HepG2 (cell line): ENCODE data around the gene FCHSD1. TPM values are rescaled to one million over a fixed set of nuclear protein-coding genes. Genes with fewer than 3 reads are reported as not detected.

Experiments used
- ARNT2 ChIP-seq: sonication (generic); formaldehyde crosslinking; IDR thresholded peaks from 2 replicates; pipeline ENCODE4 v1.8.0; 2022; ENCODE audit warnings: mild to moderate bottlenecking, low read depth, missing genetic modification reagents, moderate library complexity
- FLYWCH1 ChIP-seq: sonication (generic); formaldehyde crosslinking; IDR thresholded peaks from 2 replicates; pipeline ENCODE4 v1.8.1; 2023; ENCODE audit warnings: mild to moderate bottlenecking, missing genetic modification reagents
- HNRNPH1 ChIP-seq: fragments of 200-400 bp; formaldehyde crosslinking; optimal IDR thresholded peaks from 2 replicates; pipeline ENCODE3; 2017; ENCODE audit warnings: mild to moderate bottlenecking, low read depth, low read length
- HOXD1 ChIP-seq: sonication (generic); formaldehyde crosslinking; IDR thresholded peaks from 2 replicates; pipeline ENCODE4 v1.5.0; 2020; ENCODE audit warnings: missing genetic modification reagents
- JDP2 ChIP-seq: sonication (generic); formaldehyde crosslinking; IDR thresholded peaks from 2 replicates; pipeline ENCODE4 v1.8.1; 2022; ENCODE audit warnings: missing genetic modification reagents, borderline replicate concordance
- NFAT5 ChIP-seq: sonication (generic); formaldehyde crosslinking; IDR thresholded peaks from 2 replicates; pipeline ENCODE4 v1.4.0; 2020; ENCODE audit warnings: missing genetic modification reagents
- NFE2 ChIP-seq: sonication (generic); formaldehyde crosslinking; IDR thresholded peaks from 2 replicates; pipeline ENCODE4 v1.4.0; 2020; ENCODE audit warnings: missing genetic modification reagents
- PHF21A ChIP-seq: sonication (generic); formaldehyde crosslinking; IDR thresholded peaks from 2 replicates; pipeline ENCODE4 v1.5.0; 2020; ENCODE audit warnings: mild to moderate bottlenecking, missing genetic modification reagents
- RARG ChIP-seq: sonication (generic); formaldehyde crosslinking; IDR thresholded peaks from 2 replicates; pipeline ENCODE4 v1.4.0; 2020; ENCODE audit warnings: low read depth, mild to moderate bottlenecking, missing genetic modification reagents
- SP1 ChIP-seq, 2 experiments: fragments of 450-650 bp in 1 of 2; sonication (generic) in 1 of 2; formaldehyde crosslinking in 1 of 2; IDR thresholded peaks; 2 replicates each; pipeline versions ENCODE4 v1.4.0 to v1.6.1; 2016 to 2020; ENCODE audit warnings: missing genetic modification reagents in 1 of 2
- SP5 ChIP-seq: IDR thresholded peaks from 2 replicates; pipeline ENCODE4 v1.6.1; 2016; ENCODE audit warnings: low read depth, borderline replicate concordance
- TBP ChIP-seq: sonication (generic); formaldehyde crosslinking; IDR thresholded peaks from 2 replicates; pipeline ENCODE4 v1.5.0; 2020; ENCODE audit warnings: missing genetic modification reagents
- THAP7 ChIP-seq: sonication (generic); formaldehyde crosslinking; IDR thresholded peaks from 2 replicates; pipeline ENCODE4 v1.8.1; 2023; ENCODE audit warnings: mild to moderate bottlenecking, missing genetic modification reagents
- TOPORS ChIP-seq: sonication (generic); formaldehyde crosslinking; IDR thresholded peaks from 2 replicates; pipeline ENCODE4 v1.8.0; 2023; ENCODE audit warnings: mild to moderate bottlenecking, missing genetic modification reagents
- YY1 ChIP-seq: IDR thresholded peaks from 2 replicates; pipeline ENCODE4 v1.6.1; 2011; ENCODE audit warnings: low read length, low read depth, moderate library complexity, mild to moderate bottlenecking; ENCODE audit not compliant: insufficient read depth, insufficient replicate concordance
- ZBTB8A ChIP-seq: sonication (generic); formaldehyde crosslinking; IDR thresholded peaks from 2 replicates; pipeline ENCODE4 v1.4.0; 2020; ENCODE audit warnings: mild to moderate bottlenecking, low read depth, missing genetic modification reagents, borderline replicate concordance
- ZNF530 ChIP-seq: sonication (generic); formaldehyde crosslinking; IDR thresholded peaks from 2 replicates; pipeline ENCODE4 v1.5.0; 2020; ENCODE audit warnings: low read depth, mild to moderate bottlenecking, missing genetic modification reagents
- ZNF558 ChIP-seq: sonication (generic); formaldehyde crosslinking; IDR thresholded peaks from 2 replicates; pipeline ENCODE4 v1.9.0; 2022; ENCODE audit warnings: mild to moderate bottlenecking, missing genetic modification reagents, borderline replicate concordance
- ZNF7 ChIP-seq: IDR thresholded peaks from 2 replicates; pipeline ENCODE4 v1.6.1; 2016; ENCODE audit warnings: missing biosample characterization, missing genetic modification reagents
- ZNF891 ChIP-seq: sonication (generic); formaldehyde crosslinking; IDR thresholded peaks from 2 replicates; pipeline ENCODE4 v1.5.0; 2020; ENCODE audit warnings: mild to moderate bottlenecking, missing genetic modification reagents
- polyA plus RNA-seq, 8 experiments: library from polyadenylated mRNA; depleted of rRNA in 3 of 8; stranded (reverse) in 7 of 8; unstranded in 1 of 8; fragments of >200 nt; fragmentation: Illumina TruSeq in 4 of 8; extraction: Trizol in 4 of 8; gene quantifications; 2 replicates each; pipeline versions ENCODE4 v1.2.1 to v1.2.3, GENCODE V29; 2011 to 2016; ENCODE audit warnings: low read depth in 4 of 8, missing spikeins in 1 of 8, mixed read lengths in 1 of 8; ENCODE audit not compliant: insufficient read depth in 1 of 8
- total RNA-seq, 5 experiments: library from RNA; depleted of rRNA; stranded (reverse); fragments of >200 nt; fragmentation: Illumina TruSeq; extraction: Trizol; gene quantifications; 2 replicates each; pipeline ENCODE4 v1.2.3, GENCODE V29; 2016; ENCODE audit warnings: low read depth in 1 of 5
- TF ChIP-seq, protein P1 (sequence below): sonication (generic); formaldehyde crosslinking; conservative IDR thresholded peaks from 2 replicates; pipeline ENCODE4 v1.8.1; 2023; ENCODE audit warnings: missing genetic modification reagents
- TF ChIP-seq, protein P2 (sequence below): sonication (generic); formaldehyde crosslinking; IDR thresholded peaks from 2 replicates; pipeline ENCODE4 v1.8.0; 2022; ENCODE audit warnings: mild to moderate bottlenecking, missing genetic modification reagents, moderate library complexity

Gene FCHSD1
- total and polyA plus RNA-seq, 2 of the 13 experiments (the other 11 are each of a cell fraction or from before 2014, with no cell fraction given), result 5.5 to 15.4 TPM

DNA sequence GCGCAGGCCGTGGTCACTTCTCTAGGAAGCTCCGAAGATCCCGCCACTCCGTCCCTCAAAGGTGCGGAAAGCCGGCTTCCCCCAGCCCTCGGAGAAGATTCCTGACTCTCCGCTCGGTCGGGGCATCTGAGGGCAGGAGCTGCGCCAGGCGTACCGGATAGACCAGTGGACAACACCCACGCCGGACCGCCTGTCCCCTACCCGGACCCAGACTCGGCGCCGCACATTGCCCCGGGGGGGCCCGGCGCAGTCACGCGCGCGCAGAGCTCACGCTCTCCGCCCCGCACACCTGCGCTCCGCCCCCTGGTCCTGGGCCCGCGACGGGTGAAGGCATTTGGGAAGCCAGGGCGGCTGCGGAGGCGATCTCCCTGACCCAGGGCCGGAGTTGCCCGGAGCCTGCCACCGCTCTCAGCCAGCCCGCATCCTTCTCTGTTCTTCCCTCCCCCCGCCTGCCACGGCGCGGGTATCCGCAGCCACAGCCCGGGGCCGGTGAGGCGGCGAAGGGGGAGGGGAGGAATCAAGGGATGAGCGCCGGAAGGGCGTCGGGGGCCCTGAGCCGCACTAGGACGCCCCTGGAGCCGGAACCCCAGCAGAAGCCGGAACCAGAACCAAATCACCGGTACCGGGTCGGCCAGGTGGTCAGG, 14.0 kb downstream of the FCHSD1 start (continued):
- peak; percentile 19 for TF ChIP-seq NFAT5 (CRISPR knock-in tag)
- TF ChIP-seq ZBTB8A (CRISPR knock-in tag), result no peak
- TF ChIP-seq TOPORS (CRISPR knock-in tag), result peak; percentile 61; the same call in 1 of the 2 replicates
- no peak for TF ChIP-seq YY1
- TF ChIP-seq ZNF891, result peak; percentile 76
- no peak for TF ChIP-seq HNRNPH1
- TF ChIP-seq ZNF7, result no peak
- TF ChIP-seq SP1 (IDR thresholded peaks at IDR 0.05), result no peak
- no peak for TF ChIP-seq SP1 (CRISPR knock-in tag; IDR thresholded peaks at IDR 0.05)
- TF ChIP-seq PHF21A (CRISPR knock-in tag), result no peak; the same call in 1 of the 2 replicates
- TF ChIP-seq ZNF558 (CRISPR knock-in tag), result peak; percentile 30; the same call in 1 of the 2 replicates
- TF ChIP-seq, protein P1, sequence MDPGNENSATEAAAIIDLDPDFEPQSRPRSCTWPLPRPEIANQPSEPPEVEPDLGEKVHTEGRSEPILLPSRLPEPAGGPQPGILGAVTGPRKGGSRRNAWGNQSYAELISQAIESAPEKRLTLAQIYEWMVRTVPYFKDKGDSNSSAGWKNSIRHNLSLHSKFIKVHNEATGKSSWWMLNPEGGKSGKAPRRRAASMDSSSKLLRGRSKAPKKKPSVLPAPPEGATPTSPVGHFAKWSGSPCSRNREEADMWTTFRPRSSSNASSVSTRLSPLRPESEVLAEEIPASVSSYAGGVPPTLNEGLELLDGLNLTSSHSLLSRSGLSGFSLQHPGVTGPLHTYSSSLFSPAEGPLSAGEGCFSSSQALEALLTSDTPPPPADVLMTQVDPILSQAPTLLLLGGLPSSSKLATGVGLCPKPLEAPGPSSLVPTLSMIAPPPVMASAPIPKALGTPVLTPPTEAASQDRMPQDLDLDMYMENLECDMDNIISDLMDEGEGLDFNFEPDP (CRISPR knock-in tag), result no peak
- TF ChIP-seq NFE2 (CRISPR knock-in tag), result no peak
- TF ChIP-seq, protein P2, sequence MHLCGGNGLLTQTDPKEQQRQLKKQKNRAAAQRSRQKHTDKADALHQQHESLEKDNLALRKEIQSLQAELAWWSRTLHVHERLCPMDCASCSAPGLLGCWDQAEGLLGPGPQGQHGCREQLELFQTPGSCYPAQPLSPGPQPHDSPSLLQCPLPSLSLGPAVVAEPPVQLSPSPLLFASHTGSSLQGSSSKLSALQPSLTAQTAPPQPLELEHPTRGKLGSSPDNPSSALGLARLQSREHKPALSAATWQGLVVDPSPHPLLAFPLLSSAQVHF (CRISPR knock-in tag), result peak; percentile 89
- TF ChIP-seq HOXD1, result peak; percentile 43; the same call in 1 of the 2 replicates
- peak; percentile 42; the same call in 1 of the 2 replicates for TF ChIP-seq SP5 (CRISPR knock-in tag)
- no peak for TF ChIP-seq ZNF530 (CRISPR knock-in tag)
- peak; percentile 41; the same call in 1 of the 2 replicates for TF ChIP-seq TBP
- 0 out of 2 replicates have a peak, but pooled peaks have one; percentile 25 for TF ChIP-seq RARG (CRISPR knock-in tag)
- 0 out of 2 replicates have a peak, but pooled peaks have one; percentile 45 for TF ChIP-seq THAP7
- TF ChIP-seq FLYWCH1 (CRISPR knock-in tag), result 0 out of 2 replicates have a peak, but pooled peaks have one; percentile 55
- no peak for TF ChIP-seq JDP2
- TF ChIP-seq ARNT2, result no peak
